Measurements from ENCODE around the gene SLC35D3. TPM values are rescaled to one million over a fixed set of nuclear protein-coding genes. Genes with fewer than 3 reads are reported as not detected.

SLC35D3 gene
- total and polyA plus RNA-seq, 2 donors (not counting 1 experiment from before 2014, with no cell fraction given): not detected

DNA sequence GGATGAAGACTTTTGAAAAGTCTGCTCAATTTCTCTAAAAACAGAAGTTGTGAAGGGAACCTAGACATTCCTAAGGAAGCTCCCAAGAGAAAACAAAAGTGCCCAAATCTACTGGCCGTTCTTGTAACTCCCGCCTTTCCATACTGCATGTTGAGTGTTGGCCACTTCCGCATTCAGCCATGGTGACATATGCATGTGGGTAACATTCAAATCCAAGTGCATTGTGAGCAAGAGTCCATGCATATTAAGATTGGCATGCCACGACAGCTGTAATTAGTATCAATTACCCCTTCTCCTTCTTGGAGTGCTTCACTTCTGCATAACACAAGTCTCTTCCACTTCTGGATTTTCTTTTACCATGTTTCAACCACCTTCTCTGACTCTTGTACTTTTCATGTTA is 8.4 kb downstream of the SLC35D3 start:
- no peaks in the 10 kb centered on the region for H4K20me1 ChIP-seq (ENCODE audit: control insufficient read depth, extremely low read depth, insufficient read depth, low read length)
- TF ChIP-seq EZH2 (IDR thresholded peaks at IDR 0.05; ENCODE audit: low read length, missing control alignments): no peak
- TF ChIP-seq, protein P1, sequence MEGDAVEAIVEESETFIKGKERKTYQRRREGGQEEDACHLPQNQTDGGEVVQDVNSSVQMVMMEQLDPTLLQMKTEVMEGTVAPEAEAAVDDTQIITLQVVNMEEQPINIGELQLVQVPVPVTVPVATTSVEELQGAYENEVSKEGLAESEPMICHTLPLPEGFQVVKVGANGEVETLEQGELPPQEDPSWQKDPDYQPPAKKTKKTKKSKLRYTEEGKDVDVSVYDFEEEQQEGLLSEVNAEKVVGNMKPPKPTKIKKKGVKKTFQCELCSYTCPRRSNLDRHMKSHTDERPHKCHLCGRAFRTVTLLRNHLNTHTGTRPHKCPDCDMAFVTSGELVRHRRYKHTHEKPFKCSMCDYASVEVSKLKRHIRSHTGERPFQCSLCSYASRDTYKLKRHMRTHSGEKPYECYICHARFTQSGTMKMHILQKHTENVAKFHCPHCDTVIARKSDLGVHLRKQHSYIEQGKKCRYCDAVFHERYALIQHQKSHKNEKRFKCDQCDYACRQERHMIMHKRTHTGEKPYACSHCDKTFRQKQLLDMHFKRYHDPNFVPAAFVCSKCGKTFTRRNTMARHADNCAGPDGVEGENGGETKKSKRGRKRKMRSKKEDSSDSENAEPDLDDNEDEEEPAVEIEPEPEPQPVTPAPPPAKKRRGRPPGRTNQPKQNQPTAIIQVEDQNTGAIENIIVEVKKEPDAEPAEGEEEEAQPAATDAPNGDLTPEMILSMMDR (conservative IDR thresholded peaks at IDR 0.05 in 1 of 2, IDR thresholded peaks at IDR 0.05 in 1 of 2; ENCODE audit: low read depth in 1 of 2, low read length in 2 of 2): no peak
- H3K4me2 ChIP-seq (ENCODE audit: extremely low read depth, insufficient read depth, low read length): no peak overlapping the region
- H3K27me3 ChIP-seq (ENCODE audit: control insufficient read depth, insufficient read depth, low read length): no peaks in the 10 kb centered on the region
- no peak overlapping the region for H2AFZ ChIP-seq (ENCODE audit: low read length)
- no peaks in the 10 kb centered on the region for H3K9me3 ChIP-seq (ENCODE audit: control insufficient read depth, insufficient read depth, low read depth, low read length)
- peak in 1 of 2 donors; percentile 3 for DNase-seq (ENCODE audit: low read depth in 2 of 2)
- no peak overlapping the region for H3K27ac ChIP-seq (ENCODE audit: insufficient read depth, low read length)
- H3K79me2 ChIP-seq (ENCODE audit: control insufficient read depth, insufficient read depth, low read length): no peaks in the 10 kb centered on the region
- no peak overlapping the region for H3K9ac ChIP-seq (ENCODE audit: insufficient read depth, low read length)
- no peaks in the 10 kb centered on the region for H3K36me3 ChIP-seq (ENCODE audit: control insufficient read depth, insufficient read depth, low read length)
- no peak overlapping the region for H3K4me3 ChIP-seq (replicated peaks in 1 of 4; ENCODE audit: control extremely low read depth in 1 of 4, insufficient read depth in 1 of 4, low read depth in 3 of 4, low read length in 4 of 4)
- H3K4me1 ChIP-seq (ENCODE audit: control insufficient read depth, extremely low read depth, insufficient read depth, low read length): no peaks in the 10 kb centered on the region

- TF ChIP-seq EZH2 (IDR thresholded peaks at IDR 0.05; ENCODE audit: low read length, missing control alignments): no peak
- TF ChIP-seq, protein P1 (conservative IDR thresholded peaks at IDR 0.05 in 1 of 2, IDR thresholded peaks at IDR 0.05 in 1 of 2; ENCODE audit: low read depth in 1 of 2, low read length in 2 of 2): no peak
- Histone ChIP-seq H4K20me1 (ENCODE audit: control insufficient read depth, extremely low read depth, insufficient read depth, low read length) (no peaks in the 10 kb centered on the region), H3K79me2 (ENCODE audit: control insufficient read depth, insufficient read depth, low read length) (no peaks in the 10 kb centered on the region), H3K9me3 (ENCODE audit: control insufficient read depth, insufficient read depth, low read depth, low read length) (no peaks in the 10 kb centered on the region), H3K4me2 (ENCODE audit: extremely low read depth, insufficient read depth, low read length) (no peak overlapping the region), H3K4me3 (replicated peaks in 1 of 4; ENCODE audit: control extremely low read depth in 1 of 4, insufficient read depth in 1 of 4, low read depth in 3 of 4, low read length in 4 of 4) (no peak overlapping the region), H3K9ac (ENCODE audit: insufficient read depth, low read length) (no peak overlapping the region), H3K27ac (ENCODE audit: insufficient read depth, low read length) (no peak overlapping the region), H2AFZ (ENCODE audit: low read length) (no peak overlapping the region), H3K4me1 (ENCODE audit: control insufficient read depth, extremely low read depth, insufficient read depth, low read length) (no peaks in the 10 kb centered on the region), H3K36me3 (ENCODE audit: control insufficient read depth, insufficient read depth, low read length) (no peaks in the 10 kb centered on the region), H3K27me3 (ENCODE audit: control insufficient read depth, insufficient read depth, low read length) (no peaks in the 10 kb centered on the region)
- no peak for DNase-seq (ENCODE audit: low read depth in 2 of 2)
Measured at GRCh38 chr6:136932599-136932998, 10.5 kb downstream of the SLC35D3 start.

- peaks cover 3% of the 10 kb centered on the region for H3K27me3 ChIP-seq (ENCODE audit: control insufficient read depth, insufficient read depth, low read length)
- H2AFZ ChIP-seq (ENCODE audit: low read length): no peak overlapping the region
- no peaks in the 10 kb centered on the region for H3K4me1 ChIP-seq (ENCODE audit: control insufficient read depth, extremely low read depth, insufficient read depth, low read length)
- no peak overlapping the region for H3K4me3 ChIP-seq (replicated peaks in 1 of 4; ENCODE audit: control extremely low read depth in 1 of 4, insufficient read depth in 1 of 4, low read depth in 3 of 4, low read length in 4 of 4)
- no peak overlapping the region for H3K27ac ChIP-seq (ENCODE audit: insufficient read depth, low read length)
- no peaks in the 10 kb centered on the region for H3K9me3 ChIP-seq (ENCODE audit: control insufficient read depth, insufficient read depth, low read depth, low read length)
- peak in 1 of 2 donors; percentile 4 for DNase-seq (ENCODE audit: low read depth in 2 of 2)
- no peaks in the 10 kb centered on the region for H3K36me3 ChIP-seq (ENCODE audit: control insufficient read depth, insufficient read depth, low read length)
- TF ChIP-seq, protein P1 (conservative IDR thresholded peaks at IDR 0.05 in 1 of 2, IDR thresholded peaks at IDR 0.05 in 1 of 2; ENCODE audit: low read depth in 1 of 2, low read length in 2 of 2): no peak
- no peak for TF ChIP-seq EZH2 (IDR thresholded peaks at IDR 0.05; ENCODE audit: low read length, missing control alignments)
- no peaks in the 10 kb centered on the region for H4K20me1 ChIP-seq (ENCODE audit: control insufficient read depth, extremely low read depth, insufficient read depth, low read length)
- no peaks in the 10 kb centered on the region for H3K79me2 ChIP-seq (ENCODE audit: control insufficient read depth, insufficient read depth, low read length)
- no peak overlapping the region for H3K9ac ChIP-seq (ENCODE audit: insufficient read depth, low read length)
- no peak overlapping the region for H3K4me2 ChIP-seq (ENCODE audit: extremely low read depth, insufficient read depth, low read length)
Measured at GRCh38 chr6:136945072-136945471, 23.0 kb downstream of the SLC35D3 start.

All from fibroblast of lung (primary cell).